T-helper 2 cell (primary cell): Measurements from ENCODE around the gene SPATA31C1.
"Not testable (repeated sequence)": the region's sequence is repeated elsewhere in the genome, so short reads cannot be mapped to it uniquely, and the experiment has no call there.

Source experiments
- DNase-seq, 5 experiments: peaks; one replicate each; pipeline versions ENCODE4 v3.0.0 to v3.0.0-alpha.2; 2012 to 2022

SPATA31C1 gene

DNA sequence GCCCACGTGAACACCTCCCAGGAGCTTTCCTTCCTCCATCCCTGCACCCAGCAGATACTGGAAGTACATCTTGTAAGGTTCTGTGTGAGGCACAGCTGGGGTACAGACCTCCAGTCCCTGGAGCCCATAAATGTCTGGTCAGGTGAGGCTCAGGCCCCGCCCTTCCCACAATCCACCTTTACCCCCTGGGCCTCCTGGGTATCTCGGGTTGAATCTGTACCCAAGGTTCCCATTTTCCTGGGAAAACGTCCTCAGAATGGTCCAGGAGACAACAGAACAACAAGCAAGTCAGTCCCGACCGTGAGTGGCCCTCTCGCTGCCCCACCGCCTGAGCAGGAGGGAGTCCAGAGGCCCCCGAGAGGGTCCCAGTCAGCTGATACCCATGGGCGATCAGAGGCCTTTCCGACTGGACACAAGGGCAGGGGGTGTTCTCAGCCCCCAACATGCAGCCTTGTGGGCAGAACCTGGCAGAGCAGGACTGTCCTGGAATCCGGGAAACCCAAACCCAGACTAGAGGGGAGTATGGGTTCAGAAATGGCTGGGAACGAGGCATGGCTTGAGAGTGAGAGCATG is 30.7 kb upstream of the SPATA31C1 start:
- DNase-seq: no peak

DNA sequence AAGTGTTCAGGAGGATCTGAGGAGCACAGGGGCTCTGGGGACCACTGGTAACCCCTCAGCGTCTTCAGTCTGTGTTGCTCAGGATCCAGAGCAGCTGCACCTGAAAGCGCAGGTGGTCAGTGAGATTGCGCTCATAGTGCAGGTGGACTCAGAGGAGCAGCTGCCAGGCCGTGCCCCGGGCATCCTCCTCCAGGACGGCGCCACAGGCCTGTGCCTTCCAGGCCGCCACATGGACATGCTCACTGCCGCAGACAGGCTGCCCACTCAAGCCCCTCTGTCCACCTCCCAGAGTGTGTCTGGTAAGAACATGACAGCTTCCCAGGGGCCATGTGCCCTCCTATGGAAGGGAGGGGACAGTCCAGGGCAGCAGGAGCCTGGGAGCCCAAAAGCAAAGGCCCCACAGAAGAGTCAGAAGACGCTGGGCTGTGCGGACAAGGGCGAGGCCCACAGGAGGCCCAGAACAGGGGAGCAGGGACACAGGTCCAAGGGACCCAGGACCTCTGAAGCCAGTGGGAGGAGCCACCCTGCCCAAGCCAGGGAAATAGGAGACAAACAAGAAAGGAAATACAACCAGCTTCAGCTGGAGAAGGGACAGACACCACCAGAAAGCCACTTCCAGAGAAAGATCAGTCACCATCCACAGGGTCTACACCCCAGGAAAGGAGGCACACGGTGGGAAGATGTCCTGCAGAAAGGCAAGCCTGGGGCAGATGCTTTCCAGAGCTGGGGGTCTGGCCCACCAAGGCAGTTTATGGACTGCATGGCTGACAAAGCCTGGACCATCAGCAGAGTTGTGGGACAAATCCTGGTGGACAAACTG is 29.9 kb upstream of the SPATA31C1 start:
- DNase-seq: no peak

DNA sequence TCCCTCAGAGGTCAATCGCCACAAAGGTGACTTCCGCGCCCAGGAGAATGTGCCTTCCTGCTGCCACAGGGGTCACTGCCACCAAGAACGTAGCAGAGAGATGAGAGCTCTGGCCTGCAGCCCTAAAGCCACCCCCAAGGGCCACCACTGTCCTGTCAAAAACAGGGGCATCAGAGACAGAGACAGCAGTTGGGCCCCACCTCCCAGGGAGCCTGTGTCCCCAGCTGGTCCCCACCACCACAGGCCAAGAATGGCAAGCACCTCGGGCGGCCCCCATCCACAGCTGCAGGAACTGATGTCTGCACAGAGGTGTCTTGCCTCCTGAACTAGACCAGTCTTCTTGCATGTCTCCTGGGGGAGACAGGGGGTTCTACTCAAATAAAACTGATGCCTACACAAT is 29.3 kb upstream of the SPATA31C1 start:
- no peak for DNase-seq

DNA sequence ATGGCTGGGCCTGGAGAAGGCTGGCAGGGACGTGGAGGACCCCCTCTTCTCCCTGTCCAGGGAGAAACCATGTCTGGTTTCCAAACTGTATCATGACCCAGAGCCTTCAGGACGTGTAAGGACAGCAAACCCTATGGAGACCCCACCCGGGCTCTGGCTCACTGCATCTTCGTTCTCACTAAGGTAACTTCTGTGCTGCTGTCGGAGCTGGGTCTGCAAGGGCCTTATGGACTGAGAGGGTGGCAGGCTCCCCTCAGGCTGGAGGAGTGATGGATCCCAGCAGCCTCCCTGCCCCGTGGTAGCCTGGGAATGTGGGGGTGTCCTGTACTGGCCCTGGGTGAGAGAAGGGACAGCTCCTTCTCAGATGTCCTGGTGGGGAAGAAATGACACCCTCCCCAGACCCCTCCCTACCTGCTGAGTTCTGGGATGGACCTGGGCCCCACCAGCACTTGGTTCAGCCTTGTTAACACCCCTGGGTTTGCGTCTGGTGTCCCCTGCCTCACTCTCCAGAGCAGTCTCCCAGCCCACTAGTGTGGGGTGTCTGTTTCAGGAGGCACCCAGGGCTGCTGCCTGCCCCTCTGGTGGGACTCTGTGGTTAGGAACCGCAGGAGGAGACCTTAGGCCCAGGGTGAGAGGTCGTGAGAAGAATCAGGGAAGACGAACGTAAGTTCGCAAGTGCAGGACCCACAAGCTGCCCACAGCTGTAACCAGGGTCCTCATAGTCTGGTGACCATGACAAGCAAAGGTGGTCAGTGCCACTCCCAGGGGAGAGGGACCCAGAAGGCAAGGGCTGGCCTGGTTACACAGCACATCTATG is 28.5 kb upstream of the SPATA31C1 start:
- DNase-seq: no peak

DNA sequence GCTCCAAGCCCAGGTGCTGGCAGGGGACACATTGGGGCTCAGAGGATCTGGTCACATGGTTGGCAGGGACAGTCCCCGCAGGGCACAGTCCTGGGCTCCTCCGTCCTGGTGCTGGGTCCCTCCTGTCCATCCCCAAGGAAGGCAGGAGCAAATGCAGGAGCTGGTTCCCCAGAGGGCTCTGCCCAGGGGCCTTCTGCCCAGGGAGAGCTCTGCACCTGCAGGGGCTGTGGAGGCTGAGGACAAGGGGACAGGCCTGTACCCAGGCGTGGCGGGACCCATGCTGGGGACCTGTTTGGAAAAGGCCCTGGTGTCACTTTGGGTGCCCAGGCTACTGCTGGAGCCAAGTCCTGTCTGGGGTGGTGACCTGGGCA is 27.9 kb upstream of the SPATA31C1 start:
- no peak for DNase-seq

DNA sequence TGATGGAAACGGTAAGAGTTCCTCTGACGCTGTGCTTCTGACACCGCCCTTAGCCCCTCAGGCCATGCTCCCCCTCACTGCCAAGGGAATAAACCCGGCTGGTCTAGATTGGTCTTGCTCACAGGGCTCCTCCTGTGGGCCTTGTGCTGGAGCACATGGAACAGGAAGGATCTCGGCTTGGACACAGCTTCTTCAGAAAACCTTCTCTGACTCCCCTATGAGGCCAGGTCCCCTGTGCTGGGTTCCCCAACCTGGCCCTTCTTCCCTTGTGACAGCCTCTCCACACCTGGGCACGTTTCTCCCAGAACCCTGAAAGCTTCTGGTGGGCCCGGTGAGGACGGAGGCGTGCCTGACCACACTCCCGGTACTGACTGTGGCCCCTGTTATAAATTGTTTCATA is 26.9 kb upstream of the SPATA31C1 start:
- DNase-seq: no peak

DNA sequence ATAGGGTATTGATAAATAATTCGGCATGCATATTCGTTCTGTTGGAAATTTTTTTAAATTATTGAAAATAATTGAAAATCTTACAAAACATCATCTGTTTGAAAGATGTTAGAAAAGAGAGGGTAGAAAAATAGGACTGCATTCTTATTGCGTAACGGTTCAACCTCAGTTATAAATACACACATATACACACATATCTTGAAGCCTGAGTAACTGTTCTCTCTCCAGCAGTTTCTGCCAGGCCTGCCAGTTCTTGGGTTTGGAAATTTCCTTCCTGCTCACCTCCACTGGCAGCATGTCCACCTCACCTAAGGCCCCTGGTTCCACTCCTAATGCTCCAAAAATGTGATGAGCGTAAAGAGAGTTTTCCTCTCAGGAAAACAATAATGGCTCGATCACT is 26.0 kb upstream of the SPATA31C1 start:
- no peak for DNase-seq

DNA sequence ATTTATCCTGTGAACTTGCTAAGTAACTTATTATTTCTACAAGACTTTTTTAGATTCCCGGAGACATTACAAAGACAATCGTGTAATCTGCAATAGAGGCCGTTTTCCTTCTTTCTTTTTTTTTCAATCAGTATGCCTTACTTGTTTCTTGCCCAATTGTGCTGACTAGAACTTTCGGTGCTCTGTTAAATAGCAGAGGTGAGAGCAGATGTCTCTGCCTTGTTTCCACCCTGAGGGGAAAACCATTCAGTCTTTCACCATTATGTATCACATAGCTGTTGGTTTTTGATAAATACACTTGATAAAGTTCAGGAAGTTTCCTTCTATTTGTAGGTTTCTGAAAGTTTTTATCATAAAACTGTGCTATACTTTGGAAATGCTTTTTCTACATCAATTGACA is 24.8 kb upstream of the SPATA31C1 start:
- DNase-seq: no peak

DNA sequence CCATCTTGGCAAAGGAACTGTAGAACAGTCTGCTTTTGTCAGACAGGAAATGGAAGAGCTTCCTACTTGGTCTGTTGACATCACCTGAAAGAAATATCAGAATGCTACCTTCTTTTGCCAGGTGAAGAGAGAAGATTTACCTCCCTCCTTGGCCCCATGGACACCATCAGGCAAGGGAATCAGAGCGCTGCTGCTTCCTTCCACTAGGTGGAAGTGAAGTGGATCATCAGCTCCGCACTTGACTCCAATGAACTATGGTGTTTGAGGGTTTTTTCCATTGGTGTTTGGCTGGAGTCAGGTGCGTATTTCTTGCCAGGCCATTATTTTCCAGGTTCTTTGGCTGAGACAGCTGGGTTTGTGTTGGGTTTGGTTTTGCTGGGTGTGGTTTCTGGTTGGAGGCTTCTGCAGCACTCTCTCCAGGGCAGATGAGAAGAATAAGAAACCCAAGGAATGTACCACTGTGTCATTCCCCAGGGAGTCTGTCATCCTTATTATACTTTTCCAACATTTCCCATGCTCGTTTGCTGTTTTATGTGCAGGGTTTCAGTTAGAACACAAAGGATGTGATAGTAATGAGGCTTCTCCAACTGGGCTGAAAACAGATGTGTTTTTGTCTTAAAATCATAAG is 22.6 kb upstream of the SPATA31C1 start:
- no peak for DNase-seq

DNA sequence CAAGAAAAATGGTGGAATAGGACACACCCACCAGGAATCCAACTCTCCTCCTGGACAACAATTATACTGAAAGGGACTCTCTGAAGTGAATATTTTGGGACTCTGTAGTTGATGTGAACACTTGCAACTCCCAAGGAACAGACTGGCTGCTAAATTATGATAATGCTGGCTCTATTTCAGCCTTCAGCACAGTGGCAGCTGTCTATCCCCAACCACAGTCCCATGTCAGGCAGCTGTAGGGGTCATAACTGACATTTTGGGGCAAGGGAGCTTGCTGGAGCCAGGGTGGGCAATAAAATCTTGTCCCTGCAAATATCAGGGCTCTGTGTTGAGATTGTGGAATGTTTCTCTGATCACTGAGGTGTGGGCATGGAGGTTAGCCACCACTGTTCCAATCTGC is 20.9 kb upstream of the SPATA31C1 start:
- no peak for DNase-seq

DNA sequence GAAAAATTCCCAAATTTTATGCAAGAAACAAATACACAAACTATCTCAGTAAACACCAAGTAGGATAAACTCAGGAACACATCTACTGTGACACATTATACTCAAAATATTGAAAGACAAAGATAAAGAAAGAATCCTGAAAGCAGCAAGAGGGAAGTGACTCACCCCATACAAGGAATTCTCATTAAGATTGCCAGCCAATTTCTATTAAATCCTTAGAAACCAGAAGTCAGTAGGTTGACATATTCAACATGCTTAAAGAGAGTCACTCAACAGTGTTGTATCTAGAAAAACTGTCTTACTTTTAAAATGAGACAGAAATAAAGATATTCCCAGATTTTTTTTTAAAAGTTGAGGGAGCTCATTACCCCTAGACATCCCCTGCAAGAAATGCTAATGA is 19.6 kb upstream of the SPATA31C1 start:
- no peak for DNase-seq

DNA sequence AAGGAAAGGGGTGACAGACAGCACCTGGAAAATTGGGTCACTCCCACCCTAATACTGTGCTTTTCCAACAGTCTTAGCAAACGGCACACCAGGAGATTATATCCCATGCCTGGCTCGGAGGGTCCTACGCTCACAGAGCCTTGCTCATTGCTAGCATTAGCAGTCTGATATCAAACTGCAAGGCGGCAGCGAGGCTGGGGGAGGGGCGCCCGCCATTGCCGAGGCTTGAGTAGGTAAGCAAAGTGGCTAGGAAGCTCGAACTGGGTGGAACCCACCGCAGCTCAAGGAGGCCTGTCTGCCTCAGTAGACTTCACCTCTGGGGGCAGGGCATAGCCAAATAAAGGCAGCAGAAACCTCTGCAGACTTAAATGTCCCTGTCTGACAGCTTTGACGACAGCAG is 15.4 kb upstream of the SPATA31C1 start:
- DNase-seq: not testable (repeated sequence)

DNA sequence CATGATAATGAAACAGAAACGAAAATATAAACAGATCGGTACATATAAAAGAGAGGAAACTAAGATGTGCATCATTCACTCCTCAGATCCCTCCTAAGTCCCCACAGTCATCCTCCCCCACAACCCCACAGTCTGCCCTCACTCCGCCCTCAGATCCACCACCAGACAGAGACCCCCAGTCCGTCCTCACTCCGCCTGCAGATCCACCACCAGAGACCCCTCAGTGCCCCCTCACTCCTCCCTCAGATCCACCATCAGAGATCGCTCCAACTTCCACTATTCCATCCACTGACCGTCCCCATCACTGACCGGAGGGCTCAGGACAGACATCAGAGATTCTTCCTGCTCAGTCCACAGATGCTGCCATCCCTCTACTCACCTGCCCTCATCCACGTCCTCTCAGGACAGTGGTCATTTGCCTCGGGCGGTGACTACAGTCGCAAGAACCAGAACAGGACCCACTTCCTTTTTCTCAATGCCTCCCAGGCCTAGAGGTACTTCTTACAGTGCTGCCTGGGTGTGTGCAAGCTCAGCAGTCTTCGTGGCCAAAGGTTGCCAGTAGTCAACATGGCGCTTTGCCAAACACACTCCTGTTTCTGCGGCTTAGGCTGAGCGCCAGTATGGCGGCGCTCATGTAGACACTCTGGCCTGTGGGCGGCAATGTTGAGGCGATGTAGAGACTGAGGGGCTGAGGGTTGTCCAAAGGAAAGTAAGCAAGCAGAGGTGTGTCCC is 8.3 kb upstream of the SPATA31C1 start:
- DNase-seq: no peak

DNA sequence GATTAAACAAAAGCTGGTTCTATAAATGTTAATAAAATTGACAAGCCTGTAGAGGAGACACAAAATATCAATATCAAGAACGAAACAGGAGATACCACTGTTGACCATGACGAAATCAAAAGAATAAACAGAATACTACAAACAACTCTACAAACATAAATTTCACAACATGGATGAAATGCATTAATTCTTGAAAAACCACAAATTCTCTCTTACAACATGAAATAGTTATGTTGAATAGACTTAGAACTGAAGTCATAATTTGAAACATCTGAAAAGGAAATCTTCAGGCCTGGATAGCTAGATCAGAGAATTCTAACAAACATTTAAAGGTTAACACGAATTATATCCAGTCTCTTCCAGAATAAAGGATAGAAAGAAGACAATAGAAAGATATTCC is 6.9 kb upstream of the SPATA31C1 start:
- DNase-seq: no peak

DNA sequence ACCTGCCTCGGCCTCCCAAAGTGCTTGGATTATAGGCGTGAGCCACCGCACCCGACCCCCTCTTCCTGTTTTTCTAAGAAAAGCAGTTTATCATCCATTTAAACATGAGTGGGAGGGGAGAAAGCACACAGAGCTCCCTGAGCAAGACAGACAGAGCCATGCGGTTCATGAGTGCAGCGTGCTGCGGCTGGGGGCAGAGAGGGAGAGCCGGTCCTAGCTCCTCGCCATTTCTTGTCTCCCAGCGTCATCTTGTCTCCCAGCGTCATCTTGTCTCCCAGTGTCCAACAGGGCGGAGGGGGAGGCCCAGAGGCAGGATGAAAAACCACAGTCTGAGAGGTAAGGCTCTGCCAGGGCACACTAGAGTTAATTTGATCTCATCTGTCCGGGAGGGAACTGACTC is 1.3 kb downstream of the SPATA31C1 start:
- not testable (repeated sequence) for DNase-seq

DNA sequence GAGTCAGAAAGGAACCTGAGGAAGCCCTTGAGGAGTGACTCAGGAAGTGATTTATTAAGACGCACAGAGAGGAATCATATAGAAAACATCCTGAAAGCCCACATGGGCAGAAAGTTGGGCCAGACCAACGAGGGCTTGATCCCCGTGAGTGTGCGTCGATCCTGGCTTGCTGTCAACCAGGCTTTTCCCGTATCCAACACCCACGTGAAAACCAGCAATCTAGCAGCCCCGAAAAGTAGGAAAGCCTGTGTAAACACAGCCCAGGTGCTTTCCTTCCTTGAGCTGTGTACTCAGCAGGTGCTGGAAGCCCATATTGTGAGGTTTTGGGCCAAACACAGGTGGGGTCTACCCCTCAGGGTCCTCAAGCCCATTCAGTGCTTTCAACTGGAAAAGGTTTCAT is 3.8 kb downstream of the SPATA31C1 start:
- DNase-seq: not testable (repeated sequence)

DNA sequence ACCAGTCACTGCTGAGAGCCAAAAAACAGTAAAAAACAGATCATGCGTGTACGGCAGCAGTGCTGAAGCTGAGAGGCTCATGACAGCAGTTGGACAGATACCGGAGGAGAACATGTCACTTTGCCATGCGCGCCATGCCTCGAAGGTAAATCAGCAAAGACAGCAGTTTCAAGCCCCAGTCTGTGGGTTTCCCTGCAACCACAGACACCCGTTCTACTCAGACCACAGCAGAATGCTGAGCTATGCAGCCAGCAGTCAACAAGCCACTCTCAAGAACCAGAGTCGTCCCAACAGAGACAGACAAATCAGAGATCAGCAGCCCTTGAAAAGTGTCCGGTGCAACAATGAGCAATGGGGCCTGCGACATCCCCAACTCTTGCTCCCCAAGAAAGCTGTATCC is 5.2 kb downstream of the SPATA31C1 start:
- DNase-seq: peak in 1 of 5 experiments; percentile 85

DNA sequence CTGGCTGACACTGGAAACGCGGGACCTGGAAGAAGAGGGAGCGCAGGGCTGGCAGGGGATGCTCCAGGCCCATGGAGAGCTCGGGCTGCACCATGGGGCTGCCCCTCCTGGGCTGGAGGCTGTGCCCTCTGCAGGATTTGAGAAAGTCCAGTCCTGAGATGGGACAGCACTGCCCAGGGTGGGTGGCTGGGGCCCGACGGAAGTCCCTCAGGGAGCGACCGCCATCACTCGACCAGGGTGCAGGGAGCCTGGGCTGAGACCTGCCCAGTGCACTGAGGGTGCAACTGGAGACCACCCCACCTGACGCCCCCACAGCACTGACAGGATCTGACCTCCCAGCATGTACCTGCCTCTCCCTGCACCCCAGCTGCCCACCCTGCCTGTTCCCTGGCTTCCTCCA is 7.1 kb downstream of the SPATA31C1 start:
- not testable (repeated sequence) for DNase-seq

DNA sequence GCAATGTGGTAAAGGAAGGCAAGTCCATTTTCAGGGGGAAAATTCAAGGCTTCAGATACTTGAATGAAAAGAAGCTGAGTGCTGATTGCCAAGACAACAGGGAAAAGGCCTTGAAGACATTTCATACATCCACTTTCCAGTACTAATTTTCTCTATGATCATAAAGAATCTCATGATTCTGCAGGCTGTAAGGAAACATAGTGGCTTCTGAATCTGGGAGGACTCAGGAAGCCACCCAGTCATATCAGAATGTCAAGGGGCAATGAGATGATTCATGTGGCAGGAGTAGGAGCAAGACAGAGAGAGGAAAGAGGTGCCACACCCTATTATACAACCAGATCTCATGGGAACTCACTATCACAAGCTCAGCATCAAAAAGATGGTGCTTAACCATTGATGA is 11.4 kb downstream of the SPATA31C1 start:
- not testable (repeated sequence) for DNase-seq

DNA sequence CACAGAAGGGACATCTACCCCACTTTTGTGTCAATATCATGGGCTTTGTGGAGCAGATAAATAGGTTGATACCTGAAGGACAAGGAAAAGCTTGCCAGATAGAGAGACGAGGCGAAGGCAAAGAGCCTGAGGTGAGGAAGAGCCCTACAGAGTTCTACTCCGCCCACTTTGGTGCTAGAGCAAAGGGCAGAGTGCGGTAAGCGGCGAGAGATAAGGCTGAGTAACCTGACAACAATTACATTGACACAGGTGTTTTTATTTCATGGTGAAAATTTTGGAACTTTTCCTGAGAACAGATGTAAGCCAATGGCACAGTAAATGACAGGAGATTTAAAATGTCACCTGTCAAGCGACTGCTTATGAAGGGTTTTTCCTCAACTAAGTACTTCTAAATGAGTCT is 16.7 kb downstream of the SPATA31C1 start:
- not testable (repeated sequence) for DNase-seq

DNA sequence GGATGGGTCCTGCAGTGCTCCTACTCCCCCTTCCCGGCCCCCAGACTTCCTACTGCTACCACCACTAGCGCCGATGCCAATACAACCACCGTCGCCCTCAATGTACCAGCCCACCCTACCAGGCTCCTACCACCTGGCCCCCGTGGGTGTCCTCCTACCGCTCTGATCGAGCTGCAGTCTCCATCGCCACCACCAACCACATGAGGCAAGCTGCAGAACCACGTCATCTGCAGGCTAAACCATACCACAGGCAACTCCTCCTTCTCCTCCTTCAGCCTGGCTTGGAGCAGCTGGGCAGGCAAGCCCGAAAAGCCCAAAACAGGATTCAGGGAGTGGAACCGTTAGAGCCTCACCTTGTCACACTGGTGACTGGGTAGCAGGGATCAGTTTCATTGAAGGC is 19.6 kb downstream of the SPATA31C1 start:
- not testable (repeated sequence) for DNase-seq

DNA sequence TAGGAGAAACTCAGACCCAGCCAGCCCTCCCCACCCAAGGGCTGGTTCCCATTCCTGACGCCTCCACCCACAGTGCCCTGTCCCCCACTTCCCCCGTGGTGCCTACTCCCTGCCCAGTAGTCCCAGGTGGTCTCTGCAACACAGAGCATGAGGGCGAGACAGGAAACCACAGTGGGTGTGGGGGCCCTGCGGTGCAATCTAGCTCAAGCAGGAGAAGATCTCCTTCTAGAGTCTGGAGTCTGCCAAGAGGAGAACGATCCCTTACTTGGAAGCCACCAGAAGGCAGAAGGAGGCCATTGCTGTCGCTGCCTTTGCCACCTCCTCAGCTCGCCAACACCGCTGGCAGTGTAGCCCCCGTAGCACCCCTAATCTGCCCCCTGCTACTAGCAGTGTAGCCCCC is 20.2 kb downstream of the SPATA31C1 start:
- DNase-seq: not testable (repeated sequence)

DNA sequence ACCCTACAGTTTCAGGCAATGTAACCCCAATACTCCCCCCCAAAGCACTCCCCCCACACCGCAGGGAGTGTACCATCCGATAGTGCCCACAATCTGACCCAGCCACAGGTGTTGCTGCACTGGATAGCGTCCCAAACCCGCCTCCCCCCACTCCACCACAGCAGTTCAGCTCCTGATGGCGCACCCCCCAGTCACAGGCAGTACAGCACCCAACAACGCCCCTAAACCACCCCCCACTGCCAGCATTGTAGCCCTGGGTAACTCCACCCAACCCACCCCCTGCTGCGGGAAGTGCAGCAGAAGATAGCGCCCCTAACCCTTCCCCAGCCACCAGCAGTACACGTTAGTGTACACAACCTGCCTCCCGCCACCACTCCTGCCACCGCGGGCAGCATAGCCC is 20.6 kb downstream of the SPATA31C1 start:
- DNase-seq: not testable (repeated sequence)
